Natural killer cell (primary cell): ENCODE data around the gene MACROD2. TPM values are rescaled to one million over a fixed set of nuclear protein-coding genes. Genes with fewer than 3 reads are reported as not detected.

Experiments used
- ATAC-seq, 3 donors: fragments of 150-1000 bp in 2 of 3; fragments of 200-7000 bp in 1 of 3; cut with Tn5 transposase; 1 replicate in 1 of 3; 2 replicates in 2 of 3; pipeline ENCODE4 v1.10.0; 2021; ENCODE audit warnings: mild to moderate bottlenecking in 2 of 3, moderate library complexity in 2 of 3
- DNase-seq, 2 donors: peaks; one replicate each; pipeline versions ENCODE4 v3.0.0 to v3.0.0-alpha.2; 2013 to 2021; ENCODE audit warnings: mixed read lengths in 1 of 2
- H3K27ac ChIP-seq: one replicate; pipeline ENCODE4 v1.5.1; 2013; ENCODE audit warnings: mild to moderate bottlenecking, low read length
- H3K27me3 ChIP-seq: one replicate; pipeline ENCODE4 v1.6.1; 2013; ENCODE audit warnings: low read length; ENCODE audit not compliant: control insufficient read depth, insufficient read depth
- H3K36me3 ChIP-seq: one replicate; pipeline ENCODE4 v1.6.1; 2013; ENCODE audit warnings: low read length; ENCODE audit not compliant: control insufficient read depth, insufficient read depth
- H3K4me1 ChIP-seq: one replicate; pipeline ENCODE4 v1.6.1; 2013; ENCODE audit warnings: low read length; ENCODE audit not compliant: control insufficient read depth, insufficient read depth
- H3K4me3 ChIP-seq: one replicate; pipeline ENCODE4 v1.5.1; 2013; ENCODE audit warnings: low read length
- H3K9me3 ChIP-seq: one replicate; pipeline ENCODE4 v1.6.1; 2013; ENCODE audit warnings: low read length; ENCODE audit not compliant: control insufficient read depth, insufficient read depth
- H3K27ac Mint-ChIP-seq, 2 donors: one replicate each; pipeline ENCODE4 v1.8.0; 2022; ENCODE audit warnings: mild to moderate bottlenecking in 2 of 2, mixed read lengths in 2 of 2, moderate library complexity in 1 of 2
- H3K27me3 Mint-ChIP-seq, 2 donors: one replicate each; pipeline ENCODE4 v1.8.0; 2022; ENCODE audit warnings: low read depth in 2 of 2, mixed read lengths in 2 of 2
- H3K36me3 Mint-ChIP-seq: one replicate; pipeline ENCODE4 v1.8.0; 2022; ENCODE audit warnings: mixed read lengths
- H3K4me1 Mint-ChIP-seq, 2 donors: one replicate each; pipeline ENCODE4 v1.8.0; 2022; ENCODE audit warnings: mixed read lengths in 2 of 2
- H3K4me3 Mint-ChIP-seq: one replicate; pipeline ENCODE4 v1.8.0; 2022; ENCODE audit warnings: mild to moderate bottlenecking, moderate library complexity, mixed read lengths
- H3K9me3 Mint-ChIP-seq, 2 donors: one replicate each; pipeline ENCODE4 v1.8.0; 2022; ENCODE audit warnings: mixed read lengths in 2 of 2
- CTCF ChIP-seq: fragments of 200-600 bp; IDR thresholded peaks from one replicate; pipeline ENCODE4 v1.8.0; 2022; ENCODE audit warnings: antibody characterized with exemption
- WGBS: methylation state at CpG from one replicate; pipeline ENCODE4 v1.1.7; 2013; ENCODE audit warnings: missing lambda C conversion rate; ENCODE audit not compliant: insufficient coverage; 5-methylcytosine and 5-hydroxymethylcytosine counted together
- intact Hi-C: fragments of 100-400 bp; cut with micrococcal nuclease; formaldehyde crosslinking; loops from one replicate; pipeline ENCODE4 v1.14.2; 2022
- total RNA-seq, 4 donors: library from RNA; stranded (reverse); fragments of 120-200 nt in 1 of 4; gene quantifications; one replicate each; pipeline versions ENCODE4 v1.2.3 to v1.2.4, GENCODE V29; 2013 to 2022

The MACROD2 gene
- total RNA-seq, 3 donors from 2014 or later (not counting 1 experiment from before 2014, with no cell fraction given): 0.19 to 0.88 TPM; not detected in 1

- H3K4me3 ChIP-seq: no peak overlapping the region
- H3K27ac ChIP-seq: no peak overlapping the region
- WGBS: 91% methylated on average over 4 of the region's 6 CpGs
- H3K36me3 ChIP-seq: no peaks in the 10 kb centered on the region
- ATAC-seq (no peak), DNase-seq (no peak)
- intact Hi-C loops: no loop called here
- TF ChIP-seq CTCF: no peak
- Mint-ChIP-seq H3K9me3 (peaks cover 0 to 4% of the 10 kb centered on the region in 2 donors), H3K4me3 (no peak overlapping the region), H3K27ac (no peak overlapping the region), H3K4me1 (no peaks in the 10 kb centered on the region), H3K36me3 (no peaks in the 10 kb centered on the region), H3K27me3 (peaks cover 0 to 3% of the 10 kb centered on the region in 2 donors)
- H3K4me1 ChIP-seq: no peaks in the 10 kb centered on the region
- no peaks in the 10 kb centered on the region for H3K27me3 ChIP-seq
- no peaks in the 10 kb centered on the region for H3K9me3 ChIP-seq
Measured at GRCh38 chr20:15642109-15642508, 1646.8 kb downstream of the MACROD2 start.

GRCh38 chr20:15642676-15643075 lies 1647.4 kb downstream of the MACROD2 start:
- TF ChIP-seq CTCF: no peak
- 53% methylated on average over 4 of the region's 4 CpGs for WGBS
- ATAC-seq: no peak
- no peak for DNase-seq
- no peaks in the 10 kb centered on the region for H3K9me3 ChIP-seq
- H3K27me3 ChIP-seq: no peaks in the 10 kb centered on the region
- H3K36me3 ChIP-seq: no peaks in the 10 kb centered on the region
- H3K4me3 Mint-ChIP-seq: no peak overlapping the region
- H3K4me1 ChIP-seq: no peaks in the 10 kb centered on the region
- no peak overlapping the region for H3K27ac ChIP-seq
- no peaks in the 10 kb centered on the region for H3K4me1 Mint-ChIP-seq
- H3K27ac Mint-ChIP-seq: no peak overlapping the region
- H3K9me3 Mint-ChIP-seq: peaks cover 0 to 5% of the 10 kb centered on the region in 2 donors
- no peak overlapping the region for H3K4me3 ChIP-seq
- intact Hi-C loops: no loop called here
- no peaks in the 10 kb centered on the region for H3K36me3 Mint-ChIP-seq
- peaks cover 0 to 3% of the 10 kb centered on the region in 2 donors for H3K27me3 Mint-ChIP-seq

GRCh38 chr20:15643713-15644112 lies 1648.4 kb downstream of the MACROD2 start:
- no peaks in the 10 kb centered on the region for H3K36me3 Mint-ChIP-seq
- Histone ChIP-seq H3K4me1 (no peaks in the 10 kb centered on the region), H3K9me3 (no peaks in the 10 kb centered on the region), H3K4me3 (no peak overlapping the region), H3K27ac (no peak overlapping the region), H3K27me3 (no peaks in the 10 kb centered on the region), H3K36me3 (no peaks in the 10 kb centered on the region)
- ATAC-seq (no peak), DNase-seq (no peak)
- peaks cover 0 to 3% of the 10 kb centered on the region in 2 donors for H3K27me3 Mint-ChIP-seq
- H3K4me3 Mint-ChIP-seq: no peak overlapping the region
- no peaks in the 10 kb centered on the region for H3K4me1 Mint-ChIP-seq
- H3K27ac Mint-ChIP-seq: no peak overlapping the region
- 81% methylated on average over 2 of the region's 2 CpGs for WGBS
- H3K9me3 Mint-ChIP-seq: peaks cover 0 to 5% of the 10 kb centered on the region in 2 donors
- intact Hi-C loops: no loop called here
- TF ChIP-seq CTCF: no peak

- no peaks in the 10 kb centered on the region for H3K27me3 Mint-ChIP-seq
- 95% methylated on average over 2 of the region's 2 CpGs for WGBS
- H3K4me1 Mint-ChIP-seq: no peaks in the 10 kb centered on the region
- no peak for TF ChIP-seq CTCF
- intact Hi-C loops: no loop called here
- H3K36me3 ChIP-seq: no peaks in the 10 kb centered on the region
- H3K4me1 ChIP-seq: no peaks in the 10 kb centered on the region
- no peaks in the 10 kb centered on the region for H3K36me3 Mint-ChIP-seq
- no peak for DNase-seq
- peaks cover 0 to 4% of the 10 kb centered on the region in 2 donors for H3K9me3 Mint-ChIP-seq
- H3K27ac ChIP-seq: no peak overlapping the region
- H3K27ac Mint-ChIP-seq: no peak overlapping the region
- no peaks in the 10 kb centered on the region for H3K27me3 ChIP-seq
- no peak overlapping the region for H3K4me3 Mint-ChIP-seq
- no peaks in the 10 kb centered on the region for H3K9me3 ChIP-seq
- no peak overlapping the region for H3K4me3 ChIP-seq
- ATAC-seq: no peak
Measured at GRCh38 chr20:15645816-15646215, 1650.5 kb downstream of the MACROD2 start.
